HG03175 (cell line): ENCODE data around the gene FOXN1.

Experiments
- ATAC-seq: cut with Tn5 transposase; IDR thresholded peaks from one replicate; pipeline ENCODE4 v1.9.1; 2021; ENCODE audit warnings: mild to moderate bottlenecking, moderate library complexity; ENCODE audit not compliant: unreplicated experiment

The FOXN1 gene

GRCh38 chr17:28476076-28476865 lies 29.9 kb upstream of the FOXN1 start:
- ATAC-seq, result no peak

GRCh38 chr17:28477928-28478327 lies 28.2 kb upstream of the FOXN1 start:
- ATAC-seq, result no peak

- ATAC-seq, result no peak
Observed at GRCh38 chr17:28478712-28479615, 27.2 kb upstream of the FOXN1 start.

DNA sequence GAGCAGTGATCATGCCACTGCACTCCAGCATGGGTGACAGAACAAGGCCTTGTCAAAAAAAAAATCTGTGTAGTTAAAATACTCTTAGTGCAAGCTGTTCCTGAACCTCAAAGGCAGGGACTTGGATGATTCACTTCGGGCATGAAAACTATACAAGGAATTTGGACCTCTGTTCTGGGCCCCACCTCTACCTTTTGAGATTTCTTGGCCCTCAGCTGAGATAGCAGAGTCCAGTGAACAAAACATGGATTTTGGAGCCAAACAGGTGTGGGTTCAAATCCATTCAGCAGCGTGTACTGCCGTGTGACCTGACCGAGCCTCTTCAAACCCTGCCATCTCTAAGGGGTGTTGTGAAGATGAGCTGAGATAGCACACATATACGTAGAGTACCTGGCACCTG lies 25.9 kb upstream of the FOXN1 start:
- no peak for ATAC-seq

- ATAC-seq, result no peak
Observed at GRCh38 chr17:28480799-28481571, 25.2 kb upstream of the FOXN1 start.

DNA sequence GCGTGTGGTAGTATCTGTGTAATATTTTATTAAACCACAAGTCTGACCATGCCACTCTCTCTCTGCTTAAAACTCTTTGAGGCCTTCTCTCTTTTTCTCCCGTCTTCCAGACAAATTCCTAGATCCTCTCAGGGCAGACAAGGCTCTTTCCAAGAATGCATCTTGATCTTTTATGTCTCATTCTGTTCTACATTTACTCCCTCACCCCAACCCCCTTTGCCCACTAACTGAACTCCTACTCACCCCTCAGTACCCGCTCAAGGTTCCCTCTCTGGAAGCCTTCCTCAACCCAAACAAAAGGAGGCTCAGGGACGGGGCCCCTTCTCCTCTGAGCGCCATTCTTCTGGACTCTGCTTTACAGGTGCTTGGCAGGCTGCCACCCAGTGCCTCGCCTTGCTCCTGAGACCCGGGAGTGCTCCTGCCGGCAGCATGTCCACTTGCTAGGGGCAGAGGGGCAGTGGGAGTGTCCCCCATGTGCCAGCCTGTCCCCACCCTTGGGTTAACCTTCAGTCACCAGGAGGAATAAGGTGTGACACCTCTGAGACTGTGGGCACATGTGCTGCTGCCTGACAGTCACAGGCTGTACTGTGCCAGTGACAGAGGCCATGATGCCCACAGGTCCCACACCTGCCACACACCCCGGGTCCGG lies 23.5 kb upstream of the FOXN1 start:
- ATAC-seq, result no peak

GRCh38 chr17:28484296-28484695 lies 21.9 kb upstream of the FOXN1 start:
- ATAC-seq, result peak; percentile 93

DNA sequence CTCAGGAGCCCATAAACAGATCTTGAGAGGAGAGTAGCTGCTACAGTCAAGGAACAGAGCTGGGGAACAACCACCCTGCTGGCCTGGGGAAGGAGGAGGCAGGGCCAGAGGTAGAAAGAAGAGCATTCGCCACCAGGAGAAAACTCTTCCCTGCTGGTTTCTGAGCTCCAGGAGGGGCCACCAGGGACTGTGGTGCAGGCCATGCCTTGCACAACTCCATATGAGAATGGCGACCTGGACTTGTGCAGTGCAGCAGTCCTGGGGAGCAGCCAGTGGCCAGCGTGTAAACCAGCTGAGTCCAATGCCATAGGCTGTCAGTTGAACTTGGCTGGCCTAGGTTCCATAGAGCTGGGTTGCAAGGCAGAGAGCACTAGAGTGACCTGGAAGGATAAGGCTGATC lies 21.1 kb upstream of the FOXN1 start:
- no peak for ATAC-seq

- ATAC-seq, result no peak
Observed at GRCh38 chr17:28487881-28488532, 18.1 kb upstream of the FOXN1 start.

- ATAC-seq, result no peak
Observed at GRCh38 chr17:28488533-28489276, 17.4 kb upstream of the FOXN1 start.

- no peak for ATAC-seq
Observed at GRCh38 chr17:28491286-28491685, 14.9 kb upstream of the FOXN1 start.

- ATAC-seq, result no peak
Observed at GRCh38 chr17:28491860-28492259, 14.3 kb upstream of the FOXN1 start.

GRCh38 chr17:28492352-28493310 lies 13.5 kb upstream of the FOXN1 start:
- no peak for ATAC-seq

- no peak for ATAC-seq
Observed at GRCh38 chr17:28493460-28493859, 12.7 kb upstream of the FOXN1 start.

- no peak for ATAC-seq
Observed at GRCh38 chr17:28494445-28495188, 11.5 kb upstream of the FOXN1 start.

DNA sequence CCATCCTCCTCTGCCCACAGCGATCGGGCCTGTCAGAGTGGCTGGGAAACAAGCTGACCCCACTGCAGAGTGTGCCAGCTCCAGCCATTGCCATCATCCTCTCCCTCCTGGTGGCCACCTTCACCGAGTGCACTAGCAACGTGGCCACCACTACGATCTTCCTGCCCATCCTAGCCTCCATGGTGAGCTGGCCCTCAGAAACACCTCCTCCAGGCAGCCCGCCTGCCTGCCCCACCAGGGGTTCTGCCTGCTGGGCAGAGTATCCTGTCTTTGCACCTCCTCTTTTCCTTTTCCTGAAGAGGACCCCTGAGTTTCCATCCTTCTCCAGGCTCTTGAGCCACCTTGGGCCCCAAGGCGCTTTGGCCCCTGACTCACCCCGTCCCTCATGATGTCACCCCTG lies 10.5 kb upstream of the FOXN1 start:
- no peak for ATAC-seq

- ATAC-seq, result no peak
Observed at GRCh38 chr17:28497931-28498330, 8.2 kb upstream of the FOXN1 start.
